H9 (cell line): ENCODE results near the gene TMEM147. TPM values are rescaled to one million over a fixed set of nuclear protein-coding genes. Genes with fewer than 3 reads are reported as not detected.

ENCODE experiments used
- DNase-seq: peaks from one replicate; pipeline ENCODE4 v3.0.0-alpha.2; 2017
- H2AFZ ChIP-seq: one replicate; pipeline ENCODE4 v1.6.1; 2013; ENCODE audit warnings: mild to moderate bottlenecking, low read length, control low read depth, moderate library complexity
- H2AK5ac ChIP-seq: 2 replicates; pipeline ENCODE4 v1.6.1; 2013; ENCODE audit warnings: low read length, control low read depth, mixed read lengths; ENCODE audit not compliant: insufficient read length
- H2BK120ac ChIP-seq: one replicate; pipeline ENCODE4 v1.6.1; 2013; ENCODE audit warnings: low read depth, mild to moderate bottlenecking, low read length, control low read depth, inconsistent platforms; ENCODE audit not compliant: poor library complexity, severe bottlenecking
- H2BK12ac ChIP-seq: 2 replicates; pipeline ENCODE4 v1.6.1; 2013; ENCODE audit warnings: low read length, control low read depth, mixed read lengths, low read depth; ENCODE audit not compliant: insufficient read length
- H2BK15ac ChIP-seq: 2 replicates; pipeline ENCODE4 v1.6.1; 2013; ENCODE audit warnings: low read depth, low read length, control low read depth
- H2BK20ac ChIP-seq: one replicate; pipeline ENCODE4 v1.6.1; 2013; ENCODE audit warnings: low read depth, mild to moderate bottlenecking, low read length, control low read depth, inconsistent platforms; ENCODE audit not compliant: poor library complexity, severe bottlenecking
- H2BK5ac ChIP-seq: 2 replicates; pipeline ENCODE4 v1.6.1; 2013; ENCODE audit warnings: low read length, control low read depth, mixed read lengths; ENCODE audit not compliant: insufficient read length
- H3K14ac ChIP-seq: 2 replicates; pipeline ENCODE4 v1.6.1; 2013; ENCODE audit warnings: low read length, control low read depth; ENCODE audit not compliant: insufficient read depth
- H3K18ac ChIP-seq: 2 replicates; pipeline ENCODE4 v1.6.1; 2013; ENCODE audit warnings: low read depth, mild to moderate bottlenecking, mixed read lengths, low read length, control low read depth; ENCODE audit not compliant: insufficient read length
- H3K23ac ChIP-seq: 2 replicates; pipeline ENCODE4 v1.6.1; 2013; ENCODE audit warnings: low read length, control low read depth, mixed read lengths, low read depth; ENCODE audit not compliant: insufficient read length
- H3K23me2 ChIP-seq: 2 replicates; pipeline ENCODE4 v1.6.1; 2013; ENCODE audit warnings: low read depth, mild to moderate bottlenecking, mixed read lengths, low read length, control low read depth; ENCODE audit not compliant: insufficient read length, poor library complexity, severe bottlenecking
- H3K27ac ChIP-seq: 2 replicates; pipeline ENCODE4 v1.5.1; 2013; ENCODE audit warnings: low read length, control low read depth, mixed read lengths, low read depth; ENCODE audit not compliant: insufficient read length
- H3K27me3 ChIP-seq: 2 replicates; pipeline ENCODE4 v1.6.1; 2013; ENCODE audit warnings: low read length, control low read depth, inconsistent platforms; ENCODE audit not compliant: insufficient read depth
- H3K4ac ChIP-seq: 2 replicates; pipeline ENCODE4 v1.6.1; 2013; ENCODE audit warnings: low read depth, mild to moderate bottlenecking, control low read depth, inconsistent platforms, low read length, moderate library complexity
- H3K4me1 ChIP-seq: 2 replicates; pipeline ENCODE4 v1.6.1; 2013; ENCODE audit warnings: low read length, control low read depth, inconsistent platforms; ENCODE audit not compliant: insufficient read depth
- H3K4me2 ChIP-seq: 2 replicates; pipeline ENCODE4 v1.6.1; 2013; ENCODE audit warnings: low read length, control low read depth, mixed read lengths; ENCODE audit not compliant: insufficient read length, insufficient read depth
- H3K56ac ChIP-seq: 2 replicates; pipeline ENCODE4 v1.6.1; 2013; ENCODE audit warnings: low read depth, mild to moderate bottlenecking, mixed read lengths, low read length, control low read depth; ENCODE audit not compliant: insufficient read length
- H3K79me1 ChIP-seq: 2 replicates; pipeline ENCODE4 v1.6.1; 2013; ENCODE audit warnings: low read depth, mild to moderate bottlenecking, moderate library complexity, low read length, control low read depth, inconsistent platforms; ENCODE audit not compliant: insufficient read depth, poor library complexity, severe bottlenecking
- H3K79me2 ChIP-seq: 2 replicates; pipeline ENCODE4 v1.6.1; 2013; ENCODE audit warnings: low read length, control low read depth, inconsistent platforms; ENCODE audit not compliant: insufficient read depth
- H3K9ac ChIP-seq: 2 replicates; pipeline ENCODE4 v1.6.1; 2013; ENCODE audit warnings: low read length, control low read depth, mixed read lengths; ENCODE audit not compliant: insufficient read length; ENCODE audit errors: extremely low read depth
- H3K9me3 ChIP-seq: one replicate; pipeline ENCODE4 v1.6.1; 2013; ENCODE audit warnings: low read depth, low read length, inconsistent platforms; ENCODE audit not compliant: control insufficient read depth
- H3T11ph ChIP-seq: one replicate; pipeline ENCODE4 v1.6.1; 2013; ENCODE audit warnings: mild to moderate bottlenecking, low read length, control low read depth, inconsistent platforms
- H4K20me1 ChIP-seq: one replicate; pipeline ENCODE4 v1.6.1; 2013; ENCODE audit not compliant: control insufficient read depth, insufficient read length, insufficient read depth
- H4K5ac ChIP-seq: 2 replicates; pipeline ENCODE4 v1.6.1; 2013; ENCODE audit warnings: low read depth, mild to moderate bottlenecking, mixed read lengths, low read length, control low read depth; ENCODE audit not compliant: insufficient read length
- H4K8ac ChIP-seq: replicated peaks from 2 replicates; pipeline ENCODE4 v1.6.1; 2013; ENCODE audit warnings: low read length, control low read depth, mixed read lengths, low read depth; ENCODE audit not compliant: insufficient read length
- H4K91ac ChIP-seq: 2 replicates; pipeline ENCODE4 v1.6.1; 2013; ENCODE audit warnings: low read depth, mild to moderate bottlenecking, moderate library complexity, mixed read lengths, low read length, control low read depth; ENCODE audit not compliant: insufficient read length
- H3K27ac Mint-ChIP-seq, 3 experiments: 2 replicates in 2 of 3; 3 replicates in 1 of 3; pipeline ENCODE4 v1.8.0; 2020 to 2021; ENCODE audit warnings: mixed read lengths in 3 of 3, mild to moderate bottlenecking in 1 of 3, moderate library complexity in 1 of 3
- H3K27me3 Mint-ChIP-seq: 2 replicates; pipeline ENCODE4 v1.8.0; 2021; ENCODE audit warnings: low read depth, mild to moderate bottlenecking, moderate library complexity, mixed read lengths
- H3K36me3 Mint-ChIP-seq, 3 experiments: 2 replicates in 2 of 3; 3 replicates in 1 of 3; pipeline ENCODE4 v1.8.0; 2020 to 2021; ENCODE audit warnings: low read depth in 3 of 3, mixed read lengths in 3 of 3; ENCODE audit not compliant: insufficient read depth in 1 of 3
- H3K4me1 Mint-ChIP-seq, 2 experiments: 2 replicates each; pipeline ENCODE4 v1.8.0; 2020; ENCODE audit warnings: mixed read lengths in 2 of 2
- H3K4me3 Mint-ChIP-seq, 2 experiments: 2 replicates in 1 of 2; 3 replicates in 1 of 2; pipeline ENCODE4 v1.8.0; 2020 to 2021; ENCODE audit warnings: mild to moderate bottlenecking in 2 of 2, mixed read lengths in 2 of 2, moderate library complexity in 1 of 2
- H3K9me3 Mint-ChIP-seq, 2 experiments: 2 replicates in 1 of 2; 3 replicates in 1 of 2; pipeline ENCODE4 v1.8.0; 2020; ENCODE audit warnings: mild to moderate bottlenecking in 2 of 2, mixed read lengths in 2 of 2, moderate library complexity in 1 of 2
- CTCF ChIP-seq: fragments of 200-600 bp; sonication (generic); conservative IDR thresholded peaks from 3 replicates; pipeline ENCODE4 v1.8.0; 2021; ENCODE audit warnings: antibody characterized with exemption, mild to moderate bottlenecking
- WGBS: extraction: QIAGEN DNeasy Blood & Tissue Kit; methylation state at CpG from one replicate; pipeline ENCODE4 v1.1.7; 2013; ENCODE audit warnings: missing lambda C conversion rate, low lambda C conversion rate, mixed read lengths; ENCODE audit not compliant: insufficient read length; ENCODE audit errors: extremely low coverage; 5-methylcytosine and 5-hydroxymethylcytosine counted together
- total RNA-seq: library from RNA; stranded (reverse); gene quantifications from 2 replicates; pipeline ENCODE4 v1.2.1, GENCODE V29; 2021

The TMEM147 gene
- total RNA-seq, 1 experiment from 2014 or later: 125 TPM

DNA sequence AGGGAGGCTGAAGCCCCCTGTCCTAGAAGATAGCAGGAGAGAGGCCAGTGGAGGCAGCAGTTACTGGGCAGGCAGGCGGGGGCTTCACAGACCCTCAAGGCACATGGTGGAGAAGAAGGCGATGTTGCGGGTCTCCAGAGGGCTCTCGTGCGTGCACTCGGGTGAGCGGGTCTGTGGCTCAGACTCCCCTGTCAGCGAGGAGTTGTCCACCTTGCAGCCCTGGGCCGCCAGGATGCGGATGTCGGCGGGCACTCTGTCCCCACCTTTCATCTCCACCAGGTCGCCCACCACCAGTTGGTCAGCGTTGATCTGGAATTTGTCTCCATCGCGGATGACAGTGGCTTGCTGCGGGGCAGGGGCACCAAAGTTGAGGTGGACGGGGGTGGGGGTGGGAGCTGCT, 14.8 kb downstream of the TMEM147 start:
- WGBS: no CpG with 5 or more reads among the region's 18 CpGs
- peaks cover 9 to 17% of the 10 kb centered on the region in 2 experiments for H3K4me1 Mint-ChIP-seq
- H4K20me1 ChIP-seq: no peaks in the 10 kb centered on the region

More for the DNA sequence above, 14.8 kb downstream of the TMEM147 start:
- H2BK20ac ChIP-seq: no peak overlapping the region
- TF ChIP-seq CTCF: no peak
- no peak overlapping the region for H4K5ac ChIP-seq
- no peak overlapping the region for H4K8ac ChIP-seq
- H3K27ac ChIP-seq: no peak overlapping the region
- H2AFZ ChIP-seq: no peak overlapping the region
- H3K4me2 ChIP-seq: no peak overlapping the region
- H3K14ac ChIP-seq: no peak overlapping the region
- no peak overlapping the region for H3K4ac ChIP-seq
- peaks cover 3% of the 10 kb centered on the region; the same call in 1 of the 2 replicates for H3K27me3 ChIP-seq
- H3K79me1 ChIP-seq: no peaks in the 10 kb centered on the region
- H4K91ac ChIP-seq: no peak overlapping the region
- H2BK15ac ChIP-seq: no peak overlapping the region
- no peak overlapping the region for H2BK120ac ChIP-seq
- no peak overlapping the region for H2AK5ac ChIP-seq
- no peak overlapping the region for H2BK5ac ChIP-seq
- no peak overlapping the region for H3K23ac ChIP-seq
- H3K79me2 ChIP-seq: no peaks in the 10 kb centered on the region; the same call in 1 of the 2 replicates
- H2BK12ac ChIP-seq: no peak overlapping the region
- peaks cover 71% of the 10 kb centered on the region for H3K27me3 Mint-ChIP-seq
- H3K56ac ChIP-seq: no peak overlapping the region
- no peaks in the 10 kb centered on the region; a peak in 1 of 7 replicates for H3K36me3 Mint-ChIP-seq
- peaks cover 0 to 2% of the 10 kb centered on the region in 2 experiments; a peak in 1 of 5 replicates for H3K9me3 Mint-ChIP-seq
- no peak for DNase-seq
- H3K18ac ChIP-seq: no peak overlapping the region
- no peaks in the 10 kb centered on the region for H3K9me3 ChIP-seq
- H3K9ac ChIP-seq: no peak overlapping the region
- no peak overlapping the region; a peak in 1 of 7 replicates for H3K27ac Mint-ChIP-seq
- H3K4me1 ChIP-seq: no peaks in the 10 kb centered on the region
- H3K23me2 ChIP-seq: peaks cover 7% of the 10 kb centered on the region
- no peak overlapping the region for H3T11ph ChIP-seq
- no peak overlapping the region; a peak in 1 of 5 replicates for H3K4me3 Mint-ChIP-seq
